Body of pancreas (tissue), 4 donors: ENCODE measurements around the gene CAPRIN1.

Experiments
- POLR2A ChIP-seq, 3 donors: fragments of 450-650 bp; IDR thresholded peaks; one replicate each; pipeline ENCODE4 v1.6.1; 2016; ENCODE audit warnings: antibody characterized with exemption in 3 of 3, mild to moderate bottlenecking in 2 of 3
- TF ChIP-seq, protein P1 (sequence below), 7 experiments: fragments of 450-650 bp in 4 of 7; fragments of 200-600 bp in 3 of 7; sonication (generic) in 3 of 7; IDR thresholded peaks; one replicate each; pipeline ENCODE4 v1.5.1; 2016 to 2019; ENCODE audit warnings: antibody characterized with exemption in 7 of 7

DNA sequence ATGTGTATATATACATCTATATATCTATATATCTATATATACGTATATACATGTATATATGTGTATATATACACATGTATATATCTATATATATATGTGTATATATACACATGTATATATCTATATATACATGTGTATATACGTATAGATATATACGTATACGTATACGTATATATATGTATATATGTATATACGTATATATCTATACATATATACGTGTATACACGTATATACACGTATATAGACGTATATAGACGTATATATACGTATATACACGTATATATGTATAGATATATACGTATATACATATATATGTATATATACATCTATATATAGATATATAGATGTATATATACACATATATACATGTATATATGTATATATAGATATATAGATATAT, 25.1 kb upstream of the CAPRIN1 start:
- TF ChIP-seq, protein P1, sequence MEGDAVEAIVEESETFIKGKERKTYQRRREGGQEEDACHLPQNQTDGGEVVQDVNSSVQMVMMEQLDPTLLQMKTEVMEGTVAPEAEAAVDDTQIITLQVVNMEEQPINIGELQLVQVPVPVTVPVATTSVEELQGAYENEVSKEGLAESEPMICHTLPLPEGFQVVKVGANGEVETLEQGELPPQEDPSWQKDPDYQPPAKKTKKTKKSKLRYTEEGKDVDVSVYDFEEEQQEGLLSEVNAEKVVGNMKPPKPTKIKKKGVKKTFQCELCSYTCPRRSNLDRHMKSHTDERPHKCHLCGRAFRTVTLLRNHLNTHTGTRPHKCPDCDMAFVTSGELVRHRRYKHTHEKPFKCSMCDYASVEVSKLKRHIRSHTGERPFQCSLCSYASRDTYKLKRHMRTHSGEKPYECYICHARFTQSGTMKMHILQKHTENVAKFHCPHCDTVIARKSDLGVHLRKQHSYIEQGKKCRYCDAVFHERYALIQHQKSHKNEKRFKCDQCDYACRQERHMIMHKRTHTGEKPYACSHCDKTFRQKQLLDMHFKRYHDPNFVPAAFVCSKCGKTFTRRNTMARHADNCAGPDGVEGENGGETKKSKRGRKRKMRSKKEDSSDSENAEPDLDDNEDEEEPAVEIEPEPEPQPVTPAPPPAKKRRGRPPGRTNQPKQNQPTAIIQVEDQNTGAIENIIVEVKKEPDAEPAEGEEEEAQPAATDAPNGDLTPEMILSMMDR (IDR thresholded peaks at IDR 0.05) = no peak
- no peak for TF ChIP-seq POLR2A (IDR thresholded peaks at IDR 0.05)
